ENCODE results near the gene PAXIP1. TPM values are rescaled to one million over a fixed set of nuclear protein-coding genes. Genes with fewer than 3 reads are reported as not detected.
"Not testable (repeated sequence)": the region's sequence is repeated elsewhere in the genome, so short reads cannot be mapped to it uniquely, and the experiment has no call there.

The PAXIP1 gene
- total RNA-seq, 2 experiments from 2014 or later = 16.9 to 18.0 TPM

GRCh38 chr7:154929006-154929726 is 73.8 kb downstream of the PAXIP1 start:
- CTCF ChIA-PET = interaction anchor here (0.6 to 3.1 kb wide), 10 partner anchors 13 to 444 kb away, joined by 3 to 54 read pairs (median 8); no protein-coding TSS in a partner anchor
- no peak for DNase-seq
- Mint-ChIP-seq H3K4me3 (peak overlapping the region; percentile 95), H3K27ac (peak overlapping the region; percentile 96), H3K36me3 (ENCODE audit: low read depth) (peaks cover 12% of the 10 kb centered on the region), H3K27me3 (ENCODE audit: low read depth) (no peaks in the 10 kb centered on the region), H3K9me3 (peaks cover 9% of the 10 kb centered on the region), H3K4me1 (ENCODE audit: low read depth) (peaks cover 28% of the 10 kb centered on the region)
- intact Hi-C loops (cut with micrococcal nuclease) = loop anchor here (2.0 to 5.0 kb wide), 6 partner anchors 263 to 836 kb away; partner anchors contain the start of gene RBM33

GRCh38 chr7:154928136-154929005 is 74.6 kb downstream of the PAXIP1 start:
- CTCF ChIA-PET = interaction anchor here (0.5 to 3.1 kb wide), 21 partner anchors 14 to 826 kb away, joined by 3 to 54 read pairs (median 6); no protein-coding TSS in a partner anchor
- intact Hi-C loops (cut with micrococcal nuclease) = loop anchor here (1.0 to 5.0 kb wide), 12 partner anchors 15 to 836 kb away; partner anchors contain the start of genes HTR5A and RBM33
- peak; percentile 43 for DNase-seq
- no peaks in the 10 kb centered on the region for H3K27me3 Mint-ChIP-seq (ENCODE audit: low read depth)
- H3K4me1 Mint-ChIP-seq (ENCODE audit: low read depth) = peaks cover 28% of the 10 kb centered on the region
- H3K9me3 Mint-ChIP-seq = peaks cover 2% of the 10 kb centered on the region
- H3K27ac Mint-ChIP-seq = peak overlapping the region; percentile 96
- H3K4me3 Mint-ChIP-seq = peak overlapping the region; percentile 95
- peaks cover 6% of the 10 kb centered on the region for H3K36me3 Mint-ChIP-seq (ENCODE audit: low read depth)

- intact Hi-C loops (cut with micrococcal nuclease) = loop anchor here (1.0 to 5.0 kb wide), 14 partner anchors 14 to 837 kb away; partner anchors contain the start of genes HTR5A and RBM33
- DNase-seq = peak; percentile 91
- CTCF ChIA-PET = interaction anchor here (0.5 to 3.1 kb wide), 31 partner anchors 8 to 840 kb away, joined by 3 to 54 read pairs (median 5); no protein-coding TSS in a partner anchor
- H3K27ac Mint-ChIP-seq = peak overlapping the region; percentile 96
- H3K27me3 Mint-ChIP-seq (ENCODE audit: low read depth) = no peaks in the 10 kb centered on the region
- peak overlapping the region; percentile 95 for H3K4me3 Mint-ChIP-seq
- peaks cover 28% of the 10 kb centered on the region for H3K4me1 Mint-ChIP-seq (ENCODE audit: low read depth)
- H3K9me3 Mint-ChIP-seq = no peaks in the 10 kb centered on the region
- peaks cover 3% of the 10 kb centered on the region for H3K36me3 Mint-ChIP-seq (ENCODE audit: low read depth)
Observed at GRCh38 chr7:154927624-154928125, 75.2 kb downstream of the PAXIP1 start.

- CTCF ChIA-PET = interaction anchor here (1.2 to 2.2 kb wide), 3 partner anchors 9 to 422 kb away, joined by 3 to 5 read pairs (median 4); no protein-coding TSS in a partner anchor
- H3K4me1 Mint-ChIP-seq (ENCODE audit: low read depth); H3K27me3 Mint-ChIP-seq (ENCODE audit: low read depth); intact Hi-C loops (cut with micrococcal nuclease); H3K27ac Mint-ChIP-seq; DNase-seq; H3K36me3 Mint-ChIP-seq (ENCODE audit: low read depth); H3K9me3 Mint-ChIP-seq; H3K4me3 Mint-ChIP-seq: not testable (repeated sequence)
Observed at GRCh38 chr7:154922472-154922871, 80.5 kb downstream of the PAXIP1 start.

- intact Hi-C loops (cut with micrococcal nuclease) = no loop called here
- Mint-ChIP-seq H3K4me1 (ENCODE audit: low read depth) (peaks cover 2% of the 10 kb centered on the region), H3K4me3 (no peak overlapping the region), H3K9me3 (no peaks in the 10 kb centered on the region), H3K27me3 (ENCODE audit: low read depth) (peaks cover 10% of the 10 kb centered on the region), H3K36me3 (ENCODE audit: low read depth) (no peaks in the 10 kb centered on the region), H3K27ac (no peak overlapping the region)
- no peak for DNase-seq
- CTCF ChIA-PET = interaction anchor here (0.5 to 1.0 kb wide), 2 partner anchors 8 to 716 kb away, joined by 3 read pairs; no protein-coding TSS in a partner anchor
Observed at GRCh38 chr7:154919344-154920225, 83.3 kb downstream of the PAXIP1 start.

GRCh38 chr7:154918741-154919140 is 84.2 kb downstream of the PAXIP1 start:
- Mint-ChIP-seq H3K9me3 (no peaks in the 10 kb centered on the region), H3K36me3 (ENCODE audit: low read depth) (no peaks in the 10 kb centered on the region), H3K4me3 (no peak overlapping the region), H3K4me1 (ENCODE audit: low read depth) (peaks cover 5% of the 10 kb centered on the region), H3K27ac (no peak overlapping the region), H3K27me3 (ENCODE audit: low read depth) (peaks cover 12% of the 10 kb centered on the region)
- intact Hi-C loops (cut with micrococcal nuclease) = no loop called here
- CTCF ChIA-PET = interaction anchor here (0.5 kb wide), 1 partner anchor 716 kb away, joined by 3 read pairs; no protein-coding TSS in a partner anchor
- DNase-seq = no peak

- no peak overlapping the region for H3K27ac Mint-ChIP-seq
- H3K27me3 Mint-ChIP-seq (ENCODE audit: low read depth) = peaks cover 14% of the 10 kb centered on the region
- CTCF ChIA-PET = interaction anchor here (8.5 kb wide), 1 partner anchor 9 kb away, joined by 54 read pairs; no protein-coding TSS in a partner anchor
- intact Hi-C loops (cut with micrococcal nuclease) = no loop called here
- H3K4me3 Mint-ChIP-seq = no peak overlapping the region
- no peak for DNase-seq
- H3K9me3 Mint-ChIP-seq = no peaks in the 10 kb centered on the region
- peaks cover 6% of the 10 kb centered on the region for H3K4me1 Mint-ChIP-seq (ENCODE audit: low read depth)
- no peaks in the 10 kb centered on the region for H3K36me3 Mint-ChIP-seq (ENCODE audit: low read depth)
Observed at GRCh38 chr7:154918266-154918665, 84.7 kb downstream of the PAXIP1 start.

- no peaks in the 10 kb centered on the region for H3K36me3 Mint-ChIP-seq (ENCODE audit: low read depth)
- no peaks in the 10 kb centered on the region for H3K9me3 Mint-ChIP-seq
- H3K4me1 Mint-ChIP-seq (ENCODE audit: low read depth) = peaks cover 6% of the 10 kb centered on the region
- peaks cover 14% of the 10 kb centered on the region for H3K27me3 Mint-ChIP-seq (ENCODE audit: low read depth)
- CTCF ChIA-PET = interaction anchor here (8.5 kb wide), 1 partner anchor 10 kb away, joined by 54 read pairs; no protein-coding TSS in a partner anchor
- no peak for DNase-seq
- intact Hi-C loops (cut with micrococcal nuclease) = no loop called here
- H3K4me3 Mint-ChIP-seq = no peak overlapping the region
- H3K27ac Mint-ChIP-seq = no peak overlapping the region
Observed at GRCh38 chr7:154917808-154918160, 85.1 kb downstream of the PAXIP1 start.

- CTCF ChIA-PET = interaction anchor here (8.5 kb wide), 1 partner anchor 11 kb away, joined by 54 read pairs; no protein-coding TSS in a partner anchor
- Mint-ChIP-seq H3K36me3 (ENCODE audit: low read depth) (no peaks in the 10 kb centered on the region), H3K27me3 (ENCODE audit: low read depth) (peaks cover 14% of the 10 kb centered on the region), H3K4me3 (no peak overlapping the region), H3K9me3 (no peaks in the 10 kb centered on the region), H3K27ac (no peak overlapping the region), H3K4me1 (ENCODE audit: low read depth) (peaks cover 6% of the 10 kb centered on the region)
- DNase-seq = no peak
- intact Hi-C loops (cut with micrococcal nuclease) = no loop called here
Observed at GRCh38 chr7:154916856-154917807, 85.8 kb downstream of the PAXIP1 start.

- intact Hi-C loops (cut with micrococcal nuclease) = no loop called here
- H3K36me3 Mint-ChIP-seq (ENCODE audit: low read depth) = no peaks in the 10 kb centered on the region
- peaks cover 6% of the 10 kb centered on the region for H3K4me1 Mint-ChIP-seq (ENCODE audit: low read depth)
- no peak overlapping the region for H3K27ac Mint-ChIP-seq
- no peak overlapping the region for H3K4me3 Mint-ChIP-seq
- H3K9me3 Mint-ChIP-seq = no peaks in the 10 kb centered on the region
- DNase-seq = no peak
- peaks cover 14% of the 10 kb centered on the region for H3K27me3 Mint-ChIP-seq (ENCODE audit: low read depth)
- CTCF ChIA-PET = interaction anchor here (8.5 kb wide), 1 partner anchor 11 kb away, joined by 54 read pairs; no protein-coding TSS in a partner anchor
Observed at GRCh38 chr7:154916381-154916780, 86.5 kb downstream of the PAXIP1 start.
